Measurements from ENCODE around the gene RPTOR.

The RPTOR gene

GRCh38 chr17:80565343-80566053, 20.9 kb downstream of the RPTOR start (continued):
- no peak for TF ChIP-seq ZBTB10 (tag by site-specific recombination; IDR thresholded peaks at IDR 0.05)
- TF ChIP-seq ZNF639 (tag by site-specific recombination; IDR thresholded peaks at IDR 0.05) = no peak
- no peak for TF ChIP-seq PRDM6 (tag by site-specific recombination; IDR thresholded peaks at IDR 0.05)
- no peak for TF ChIP-seq ZNF138 (tag by site-specific recombination; IDR thresholded peaks at IDR 0.05; ENCODE audit: borderline replicate concordance)
- no peak for TF ChIP-seq ZNF148 (tag by site-specific recombination; IDR thresholded peaks at IDR 0.05; ENCODE audit: borderline replicate concordance)
- no peak for TF ChIP-seq ZNF530 (tag by site-specific recombination; IDR thresholded peaks at IDR 0.05; ENCODE audit: low read depth)
- no peak for TF ChIP-seq ZNF701 (tag by site-specific recombination; IDR thresholded peaks at IDR 0.05)
- TF ChIP-seq SP7 (tag by site-specific recombination; IDR thresholded peaks at IDR 0.05) = peak; percentile 57
- no peak for TF ChIP-seq ZNF335 (tag by site-specific recombination; conservative IDR thresholded peaks at IDR 0.05)
- TF ChIP-seq ZNF266 (tag by site-specific recombination; IDR thresholded peaks at IDR 0.05; ENCODE audit: low read depth) = no peak
- no peak for TF ChIP-seq ZNF404 (tag by site-specific recombination; IDR thresholded peaks at IDR 0.05)
- no peak for TF ChIP-seq MZF1 (tag by site-specific recombination; IDR thresholded peaks at IDR 0.05; ENCODE audit: borderline replicate concordance)
- peak; percentile 92 for TF ChIP-seq WT1 (tag by site-specific recombination; IDR thresholded peaks at IDR 0.05)
- peak; percentile 52 for TF ChIP-seq KLF17 (tag by site-specific recombination; IDR thresholded peaks at IDR 0.05)
- no peak for TF ChIP-seq REST (tag by site-specific recombination; IDR thresholded peaks at IDR 0.05)
- TF ChIP-seq KLF16 (tag by site-specific recombination; IDR thresholded peaks at IDR 0.05) = 0 out of 2 replicates have a peak, but pooled peaks have one; percentile 28
- TF ChIP-seq ZNF202 (tag by site-specific recombination; IDR thresholded peaks at IDR 0.05; ENCODE audit: borderline replicate concordance) = no peak
- no peak for TF ChIP-seq ZFP37 (tag by site-specific recombination; IDR thresholded peaks at IDR 0.05)
- no peak for TF ChIP-seq ZNF23 (tag by site-specific recombination; IDR thresholded peaks at IDR 0.05; ENCODE audit: borderline replicate concordance)
- TF ChIP-seq GLIS2 (tag by site-specific recombination; IDR thresholded peaks at IDR 0.05) = no peak
- no peak for TF ChIP-seq GLI2 (tag by site-specific recombination; IDR thresholded peaks at IDR 0.05; ENCODE audit: borderline replicate concordance, low read depth)
- TF ChIP-seq ZNF146 (tag by site-specific recombination; IDR thresholded peaks at IDR 0.05) = no peak
- no peak for TF ChIP-seq ZBTB17 (tag by site-specific recombination; IDR thresholded peaks at IDR 0.05)
- no peak for TF ChIP-seq ZNF175 (tag by site-specific recombination; IDR thresholded peaks at IDR 0.05)
- no peak for TF ChIP-seq ZNF416 (tag by site-specific recombination; IDR thresholded peaks at IDR 0.05)
- TF ChIP-seq ZNF600 (tag by site-specific recombination; IDR thresholded peaks at IDR 0.05) = peak; percentile 45; the same call in 1 of the 2 replicates
- TF ChIP-seq ZNF473 (tag by site-specific recombination; IDR thresholded peaks at IDR 0.05) = no peak
- no peak for TF ChIP-seq SCRT2 (tag by site-specific recombination; IDR thresholded peaks at IDR 0.05)
